HG03108 (cell line): ENCODE data around the gene CFAP77.

Experiments
- ATAC-seq: cut with Tn5 transposase; IDR thresholded peaks from one replicate; pipeline ENCODE4 v1.9.1; 2021; ENCODE audit warnings: moderate library complexity; ENCODE audit not compliant: unreplicated experiment

CFAP77 gene

DNA sequence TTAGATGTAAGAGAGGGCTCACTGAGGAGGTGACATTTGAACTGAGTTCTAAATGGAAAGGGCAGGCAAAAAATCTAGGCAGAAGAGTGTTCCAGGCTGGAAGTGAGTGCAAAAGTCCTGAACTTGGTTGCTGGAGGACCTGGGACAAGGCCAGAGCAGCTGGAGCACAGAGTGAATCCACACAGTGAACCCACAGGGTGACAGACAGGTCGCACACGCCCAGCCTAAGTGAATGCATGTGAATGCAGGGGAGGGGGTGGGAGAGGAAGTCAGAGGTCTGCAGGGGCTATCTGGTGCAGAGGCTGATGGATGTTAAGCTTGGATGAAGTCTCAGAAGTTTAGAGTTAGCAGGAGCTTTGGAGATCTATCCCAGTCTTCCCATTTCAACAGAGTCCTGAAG, 2.8 kb upstream of the CFAP77 start:
- ATAC-seq, result no peak

DNA sequence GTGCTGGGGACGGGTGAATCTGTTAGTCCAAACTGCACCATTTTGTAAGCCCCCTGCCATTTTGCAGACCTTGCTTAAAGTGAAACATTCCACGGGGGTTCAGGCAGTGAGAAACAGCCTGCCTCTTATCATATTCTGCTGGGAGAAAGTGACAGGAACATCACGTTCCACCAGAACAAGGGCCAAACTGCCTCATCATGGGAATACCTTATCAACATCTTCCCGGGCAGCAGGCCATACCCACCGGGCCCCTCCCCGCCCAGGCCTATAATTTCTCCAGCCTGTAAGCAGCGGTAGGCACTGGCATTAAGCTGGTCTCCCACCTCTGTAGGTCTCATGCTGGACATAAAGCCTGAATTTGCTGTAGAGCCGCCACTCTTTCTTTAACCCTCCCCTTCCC, 1.5 kb upstream of the CFAP77 start:
- no peak for ATAC-seq

DNA sequence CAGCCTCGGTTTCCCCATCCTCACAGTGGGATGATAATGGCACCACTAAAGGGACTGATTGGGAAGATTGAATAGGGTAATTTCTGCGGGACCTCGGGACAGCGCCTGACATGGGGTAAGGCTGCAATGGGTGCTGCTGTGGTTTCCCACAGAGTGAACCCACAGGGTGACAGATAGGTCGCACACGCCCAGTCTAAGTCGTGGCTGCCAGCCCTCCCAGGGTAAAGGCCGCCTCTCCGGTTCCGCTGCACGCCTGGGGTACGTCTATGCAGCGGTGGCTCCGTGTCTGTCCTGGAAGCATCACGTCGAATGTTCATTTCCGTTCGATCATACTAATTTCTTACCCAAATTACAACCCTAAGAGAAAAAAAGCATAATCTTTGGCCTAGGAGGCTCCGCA, 631 bp downstream of the CFAP77 start:
- no peak for ATAC-seq

DNA sequence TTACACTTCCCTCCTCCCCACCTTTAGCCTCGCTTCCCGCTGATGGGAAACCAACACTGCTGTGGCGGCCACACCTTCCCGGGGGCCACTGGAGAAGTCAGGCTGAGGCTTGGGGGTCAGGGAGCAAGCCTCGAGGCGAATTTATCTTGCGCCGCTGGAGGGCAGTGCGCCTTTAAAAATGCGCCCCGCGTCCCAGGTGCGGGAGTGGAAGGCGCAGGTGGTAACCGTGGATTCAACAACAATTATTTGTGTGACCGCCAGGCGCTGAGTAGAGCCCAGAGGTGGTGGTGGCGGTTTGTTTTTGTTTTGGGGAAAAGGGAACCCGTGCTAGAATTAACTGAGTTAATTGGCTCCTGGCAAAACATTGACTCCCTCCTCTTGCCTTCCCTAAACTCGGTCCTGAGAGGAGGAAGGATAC, 1.1 kb downstream of the CFAP77 start:
- no peak for ATAC-seq

DNA sequence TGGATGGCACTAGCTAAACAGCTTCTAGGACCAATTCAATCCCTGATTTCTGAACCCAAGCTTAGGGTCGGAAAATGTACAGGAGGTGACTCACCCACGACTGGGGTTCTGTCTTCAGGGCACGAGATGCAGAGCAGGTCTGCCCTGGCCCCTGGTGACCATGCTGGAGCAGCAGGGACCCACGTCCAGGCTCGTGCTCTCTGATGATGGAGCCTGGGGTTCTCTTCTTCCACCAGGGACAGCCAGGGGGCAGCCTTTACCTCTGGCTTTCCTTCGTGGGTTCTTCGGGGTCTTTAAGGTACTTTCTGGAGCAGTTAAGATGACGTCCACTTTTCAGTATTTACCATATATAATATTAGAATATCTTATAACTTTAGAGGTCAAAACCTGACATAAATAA, 2.1 kb downstream of the CFAP77 start:
- no peak for ATAC-seq

- no peak for ATAC-seq
Observed at GRCh38 chr9:132413926-132414325, 3.9 kb downstream of the CFAP77 start.

- ATAC-seq, result no peak
Observed at GRCh38 chr9:132414731-132415130, 4.7 kb downstream of the CFAP77 start.

- ATAC-seq, result no peak
Observed at GRCh38 chr9:132415181-132415580, 5.2 kb downstream of the CFAP77 start.

DNA sequence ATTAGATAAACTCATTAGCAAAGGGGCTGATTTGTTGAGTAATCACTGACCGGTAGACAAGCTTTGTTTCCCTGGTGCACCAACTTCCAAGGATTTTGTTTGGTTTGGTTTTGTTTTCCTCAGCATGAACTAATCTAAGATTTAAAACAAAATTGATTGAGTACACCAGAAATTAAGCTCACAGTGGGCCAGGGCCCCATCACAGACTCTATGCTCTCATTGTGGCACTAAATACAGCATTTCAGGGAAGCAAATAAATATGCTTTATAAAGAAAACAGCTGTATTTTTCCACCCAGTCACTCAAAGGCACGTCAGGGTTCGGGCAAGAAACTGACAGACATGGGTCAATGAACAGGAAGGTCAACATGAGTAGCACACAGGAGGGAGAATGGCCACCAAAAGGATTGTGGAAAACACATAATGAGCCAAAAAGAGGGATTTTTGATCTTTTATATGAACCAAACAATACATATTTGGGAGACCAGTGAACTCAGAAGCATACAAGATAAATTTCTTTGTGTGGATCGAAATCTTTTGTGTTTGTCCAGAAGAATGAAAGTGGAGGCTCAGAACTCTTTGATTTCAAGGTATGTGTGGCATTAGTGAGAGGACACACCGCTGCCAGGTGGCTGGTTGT, 8.8 kb downstream of the CFAP77 start:
- no peak for ATAC-seq

DNA sequence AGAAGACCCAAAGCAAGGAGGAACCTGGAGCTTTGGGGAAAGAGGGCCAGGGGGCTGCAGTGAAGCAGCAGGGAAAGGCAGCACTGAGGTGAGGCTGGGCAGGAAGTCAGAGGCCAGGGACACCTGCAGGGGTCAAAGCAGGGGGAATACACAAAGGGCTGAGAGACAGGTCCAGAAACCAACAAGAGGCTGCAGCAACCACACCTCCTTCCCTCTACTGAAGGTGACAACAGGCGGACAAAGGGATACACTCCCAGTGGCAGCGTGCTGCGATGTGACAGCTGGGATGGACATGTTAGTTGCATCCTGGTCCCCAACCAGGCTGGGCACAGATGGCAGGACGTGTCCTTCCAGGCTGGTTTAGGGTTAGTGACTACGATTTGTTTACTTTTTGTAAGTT, 12.6 kb downstream of the CFAP77 start:
- ATAC-seq, result no peak

GRCh38 chr9:132423503-132423902, 13.5 kb downstream of the CFAP77 start:
- no peak for ATAC-seq

DNA sequence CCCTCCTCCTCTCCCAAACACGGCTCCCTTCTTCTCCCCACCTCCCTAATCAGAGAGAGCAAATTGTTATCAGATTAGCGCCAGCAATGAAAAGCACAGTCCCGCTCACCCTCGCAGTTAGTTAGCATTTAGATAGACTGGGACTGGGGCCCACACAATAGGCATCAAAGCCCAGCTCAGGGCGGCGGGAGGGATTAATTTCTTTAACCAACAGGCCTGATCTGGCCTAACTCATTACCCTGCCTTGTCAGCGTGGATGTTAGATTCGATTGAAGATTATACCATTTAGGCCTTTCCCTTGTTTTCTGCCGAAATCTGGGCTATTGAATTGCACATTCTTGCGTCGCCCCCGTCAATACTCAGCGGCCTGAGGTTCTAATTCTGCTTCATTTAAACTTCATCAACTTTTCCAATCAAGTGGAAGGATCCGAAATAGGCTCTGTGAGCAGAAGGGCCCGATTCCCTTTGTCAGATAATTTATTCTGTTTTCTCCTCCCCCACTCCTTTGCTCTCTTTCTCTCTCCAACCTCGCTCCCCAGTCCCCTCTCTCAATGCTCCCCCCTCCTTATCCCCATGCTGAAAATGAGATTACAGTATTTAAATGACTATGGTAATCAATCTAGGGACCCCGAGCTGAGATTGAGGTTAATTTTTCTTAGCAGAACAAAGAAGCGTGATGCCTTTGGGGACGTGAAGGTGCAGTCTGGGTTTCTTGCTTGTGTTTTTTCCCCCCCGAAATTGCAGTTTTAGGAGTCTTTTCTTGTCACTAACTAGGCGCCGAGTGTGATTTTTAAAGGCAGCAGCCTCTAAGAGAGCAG, 15.1 kb downstream of the CFAP77 start:
- no peak for ATAC-seq

- no peak for ATAC-seq
Observed at GRCh38 chr9:132425675-132426062, 15.7 kb downstream of the CFAP77 start.

DNA sequence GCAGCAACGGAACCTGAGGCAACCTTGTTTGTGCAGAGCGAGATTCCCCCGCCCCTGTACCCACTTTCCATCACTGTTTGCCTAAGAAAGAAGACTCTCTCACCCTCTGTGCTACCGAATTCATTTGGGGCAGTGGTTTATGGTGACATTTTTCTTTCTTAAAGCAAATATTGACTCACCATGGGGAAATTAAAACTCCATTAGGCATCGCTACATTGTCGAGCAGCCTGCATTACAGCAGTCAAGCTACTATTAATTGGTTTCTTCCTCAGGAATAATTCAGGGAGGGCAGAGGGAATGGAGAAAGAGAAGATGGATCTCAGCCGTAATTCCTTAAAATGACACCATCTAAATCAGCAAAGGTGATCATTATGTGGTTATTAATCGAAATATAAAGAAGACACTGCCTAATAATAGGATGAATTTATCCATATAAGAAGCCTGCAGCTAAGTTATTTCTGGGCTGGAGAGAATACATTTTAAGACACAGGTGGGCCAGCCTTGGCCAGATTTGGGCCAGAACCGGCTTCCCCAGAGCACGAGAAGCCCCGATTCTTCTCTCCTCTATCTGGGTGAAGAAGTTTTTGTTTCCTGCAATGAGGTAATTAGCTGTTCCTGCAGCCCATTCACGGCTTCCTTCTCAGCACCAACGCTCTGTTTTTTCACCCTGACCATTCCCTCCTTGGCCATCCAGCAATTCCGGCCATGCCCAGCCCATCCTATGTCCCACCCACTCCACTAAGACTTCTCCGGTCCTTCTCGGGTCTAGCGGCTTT, 16.8 kb downstream of the CFAP77 start:
- no peak for ATAC-seq

DNA sequence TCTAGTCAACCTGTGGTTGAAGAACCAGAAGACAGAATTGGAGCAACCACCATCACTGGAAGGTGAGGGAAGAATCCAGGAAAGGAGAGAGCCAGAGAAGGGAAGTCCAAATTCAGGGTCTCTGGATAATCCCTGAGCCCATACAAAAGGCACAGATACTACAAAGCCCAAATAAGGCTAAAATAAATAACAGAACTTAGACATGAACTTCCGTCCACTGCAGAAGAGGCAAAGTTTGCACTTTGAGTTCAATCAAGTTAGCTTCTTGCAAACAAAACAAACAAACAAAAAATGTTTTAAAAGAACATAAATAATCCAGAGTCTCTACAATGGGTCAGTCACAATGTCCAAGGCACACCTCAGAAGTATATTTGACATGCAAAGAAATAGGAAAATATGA, 21.0 kb downstream of the CFAP77 start:
- ATAC-seq, result no peak

DNA sequence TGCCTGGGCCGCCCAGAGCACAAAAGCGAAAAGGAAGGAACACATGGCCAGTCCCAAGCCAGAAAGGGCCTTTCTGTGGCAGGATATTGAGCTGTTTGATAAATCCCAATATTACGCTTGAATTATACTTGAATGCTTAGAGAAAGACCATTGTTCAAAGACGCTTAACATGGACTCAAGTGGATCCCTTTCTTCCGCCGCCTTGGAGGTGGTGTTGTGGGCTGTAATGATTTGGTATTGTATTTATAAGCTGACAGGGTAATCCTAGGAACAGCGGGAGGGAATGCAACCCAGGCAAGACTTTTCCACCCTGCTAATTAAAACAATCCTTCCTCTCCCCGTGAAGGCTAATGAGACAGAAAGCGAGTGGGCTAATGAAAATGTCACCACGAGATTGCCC, 24.9 kb downstream of the CFAP77 start:
- ATAC-seq, result no peak

DNA sequence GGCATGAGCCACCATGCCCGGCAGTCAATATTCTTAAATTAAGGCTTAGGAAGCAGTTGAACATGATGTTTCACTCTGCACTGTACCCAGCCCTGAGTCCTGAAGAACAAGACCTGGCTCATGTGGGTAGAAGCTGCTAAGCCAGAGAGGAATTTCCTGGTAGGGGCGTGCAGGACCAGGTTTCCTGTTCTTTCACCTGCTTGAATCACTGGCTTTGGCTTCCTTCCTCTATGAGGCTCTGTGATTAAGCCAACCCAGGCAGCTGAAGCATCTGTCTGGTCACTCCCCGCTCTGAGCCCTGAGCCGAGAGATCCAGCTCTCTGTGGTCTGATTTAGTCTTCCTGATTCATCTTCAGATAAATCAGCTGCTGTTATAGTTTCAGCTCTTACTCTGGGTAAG, 29.1 kb downstream of the CFAP77 start:
- no peak for ATAC-seq

GRCh38 chr9:132440735-132441134, 30.7 kb downstream of the CFAP77 start:
- no peak for ATAC-seq

GRCh38 chr9:132441404-132441803, 31.4 kb downstream of the CFAP77 start:
- no peak for ATAC-seq

DNA sequence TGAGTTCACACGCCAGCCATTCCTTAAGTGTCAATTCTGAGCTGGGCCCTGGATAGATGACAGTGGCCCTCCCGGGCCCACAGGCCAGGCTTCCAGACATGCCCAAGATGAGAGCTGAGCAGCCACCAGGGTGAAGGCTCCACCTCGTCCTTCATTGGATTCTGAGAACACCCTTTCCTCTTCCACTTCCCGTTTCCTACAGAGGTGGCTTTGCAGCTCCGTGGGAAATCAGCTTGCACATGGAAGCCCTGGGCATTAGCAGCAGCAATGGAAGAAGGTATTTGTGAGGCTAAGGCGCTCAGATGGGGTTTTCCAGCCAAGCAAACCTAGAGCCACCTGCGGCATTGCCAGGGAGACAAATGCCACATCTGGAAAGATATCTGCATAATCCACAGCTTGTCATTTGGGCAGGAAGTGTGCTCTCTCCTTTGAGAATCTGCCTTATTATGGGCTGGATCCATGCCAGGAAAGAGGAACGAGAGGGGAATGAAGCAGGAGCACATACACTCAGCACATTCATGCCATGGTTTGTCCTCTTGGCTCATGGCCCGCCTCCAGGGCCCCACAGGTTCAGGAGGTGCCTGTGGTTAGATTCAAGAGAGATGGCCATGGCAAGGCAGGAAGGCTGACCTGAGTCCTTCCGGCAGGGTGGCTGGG, 34.1 kb downstream of the CFAP77 start:
- ATAC-seq, result no peak

DNA sequence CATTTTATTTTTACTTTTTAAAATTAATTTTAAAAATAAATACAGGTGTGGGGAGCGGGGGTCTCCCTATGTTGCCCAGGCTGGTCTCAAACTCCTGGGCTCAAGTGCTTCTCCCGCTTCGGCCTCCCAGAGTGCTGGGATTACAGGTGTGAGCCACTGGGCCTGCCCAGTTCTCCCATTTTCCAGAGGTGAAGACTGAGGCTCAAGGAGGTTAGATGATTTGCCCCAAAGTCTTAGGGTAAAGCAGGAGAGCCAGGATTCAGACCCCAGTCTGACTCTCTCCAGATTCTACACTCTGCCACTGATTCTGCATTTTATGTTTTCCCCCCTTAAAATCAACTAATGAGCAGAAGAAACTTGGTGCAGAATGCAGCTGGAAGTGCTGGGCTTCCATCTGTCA, 36.9 kb downstream of the CFAP77 start:
- ATAC-seq, result no peak
